Measurements from ENCODE around the gene CDCA7. TPM values are rescaled to one million over a fixed set of nuclear protein-coding genes. Genes with fewer than 3 reads are reported as not detected.

CDCA7 gene
- total and polyA plus RNA-seq, 2 of the 13 experiments (the other 11 are each of a cell fraction or from before 2014, with no cell fraction given): 46.2 to 57.8 TPM

- H3K9me3 ChIP-seq (ENCODE audit: low read length): peaks cover 2% of the 10 kb centered on the region
- FAIRE-seq (no peak), DNase-seq (ENCODE audit: low spot score) (no peak), ATAC-seq (no peak)
- no peaks in the 10 kb centered on the region for H3K79me2 ChIP-seq (ENCODE audit: insufficient read depth, low read length)
- no peak overlapping the region for H3K4me2 ChIP-seq (ENCODE audit: low read depth, low read length)
- intact Hi-C loops (cut with micrococcal nuclease; ENCODE audit: unreplicated experiment) (no loop called here), in situ Hi-C loops (cut with HindIII; ENCODE audit: extremely low pct_ligation_motif_present, low pct_unique_long_range_greater_than_20kb) (no loop called here)
- ChIA-PET CTCF (ENCODE audit: low intra/inter-chr PET ratio, low total read pairs) (no interaction called here), POLR2A (no interaction called here)
- H3K4me1 ChIP-seq (ENCODE audit: insufficient read depth, low read length): no peaks in the 10 kb centered on the region
- peaks cover 0 to 18% of the 10 kb centered on the region in 2 experiments; a peak in 1 of 5 replicates for H3K27me3 ChIP-seq (ENCODE audit: control insufficient read depth in 1 of 2, insufficient read depth in 2 of 2, low read length in 2 of 2)
- BruUV-seq (replicated peaks): no TSS peak
- WGBS (ENCODE audit: low lambda C conversion rate): 0% methylated on average over 2 of the region's 2 CpGs
- H3K9ac ChIP-seq (ENCODE audit: insufficient read depth, low read depth, low read length): no peak overlapping the region
- H3K36me3 ChIP-seq (replicated peaks in 1 of 2; ENCODE audit: control insufficient read depth in 1 of 2, insufficient read depth in 2 of 2, low read length in 2 of 2): no peaks in the 10 kb centered on the region
- TF ChIP-seq U2AF2 (IDR thresholded peaks at IDR 0.05; ENCODE audit: low read depth, low read length) (no peak), MAFF (IDR thresholded peaks at IDR 0.05; ENCODE audit: low read depth, low read length) (peak; percentile 11; the same call in 1 of the 2 replicates)
- no peak overlapping the region for H3K27ac ChIP-seq (ENCODE audit: extremely low read length, insufficient read depth, low read length)
- no peaks in the 10 kb centered on the region for H4K20me1 ChIP-seq (ENCODE audit: insufficient read depth, low read length)
- H3K4me3 ChIP-seq (replicated peaks in 1 of 3; ENCODE audit: insufficient read depth in 1 of 3, low read depth in 2 of 3, low read length in 3 of 3): no peak overlapping the region
- H2AFZ ChIP-seq (ENCODE audit: low read length): no peak overlapping the region
Observed at GRCh38 chr2:173305303-173305702, 49.4 kb upstream of the CDCA7 start.

- H3K4me3 ChIP-seq (replicated peaks in 1 of 3; ENCODE audit: insufficient read depth in 1 of 3, low read depth in 2 of 3, low read length in 3 of 3): no peak overlapping the region
- FAIRE-seq (no peak), ATAC-seq (no peak), DNase-seq (ENCODE audit: low spot score) (no peak)
- intact Hi-C loops (cut with micrococcal nuclease; ENCODE audit: unreplicated experiment) (no loop called here), in situ Hi-C loops (cut with HindIII; ENCODE audit: extremely low pct_ligation_motif_present, low pct_unique_long_range_greater_than_20kb) (no loop called here)
- WGBS (ENCODE audit: low lambda C conversion rate): 29% methylated on average over 4 of the region's 4 CpGs
- no peaks in the 10 kb centered on the region for H3K4me1 ChIP-seq (ENCODE audit: insufficient read depth, low read length)
- no TSS peak for BruUV-seq (replicated peaks)
- CTCF ChIA-PET (ENCODE audit: low intra/inter-chr PET ratio, low total read pairs): no interaction called here
- no peak overlapping the region for H3K4me2 ChIP-seq (ENCODE audit: low read depth, low read length)
- H3K36me3 ChIP-seq (replicated peaks in 1 of 2; ENCODE audit: control insufficient read depth in 1 of 2, insufficient read depth in 2 of 2, low read length in 2 of 2): no peaks in the 10 kb centered on the region
- H3K9ac ChIP-seq (ENCODE audit: insufficient read depth, low read depth, low read length): no peak overlapping the region
- peaks cover 0 to 18% of the 10 kb centered on the region in 2 experiments; a peak in 1 of 5 replicates for H3K27me3 ChIP-seq (ENCODE audit: control insufficient read depth in 1 of 2, insufficient read depth in 2 of 2, low read length in 2 of 2)
- no peaks in the 10 kb centered on the region for H3K79me2 ChIP-seq (ENCODE audit: insufficient read depth, low read length)
- no peaks in the 10 kb centered on the region for H3K9me3 ChIP-seq (ENCODE audit: low read length)
- POLR2A ChIA-PET: no interaction called here
- H2AFZ ChIP-seq (ENCODE audit: low read length): no peak overlapping the region
- H4K20me1 ChIP-seq (ENCODE audit: insufficient read depth, low read length): no peaks in the 10 kb centered on the region
- no peak overlapping the region for H3K27ac ChIP-seq (ENCODE audit: extremely low read length, insufficient read depth, low read length)
- no peak for TF ChIP-seq NONO (IDR thresholded peaks at IDR 0.05)
- no peak for TF ChIP-seq NONO (CRISPR knock-in tag; conservative IDR thresholded peaks at IDR 0.05)
- no peak for TF ChIP-seq ZNF543 (CRISPR knock-in tag; IDR thresholded peaks at IDR 0.05)
- no peak for TF ChIP-seq ZNF513 (CRISPR knock-in tag; conservative IDR thresholded peaks at IDR 0.05)
- no peak for TF ChIP-seq ZNF382 (CRISPR knock-in tag; IDR thresholded peaks at IDR 0.05; ENCODE audit: borderline replicate concordance)
- TF ChIP-seq ZNF609 (CRISPR knock-in tag; IDR thresholded peaks at IDR 0.05; ENCODE audit: borderline replicate concordance): no peak
- no peak for TF ChIP-seq ZSCAN21 (CRISPR knock-in tag; IDR thresholded peaks at IDR 0.05; ENCODE audit: borderline replicate concordance)
- TF ChIP-seq RORA (CRISPR knock-in tag; IDR thresholded peaks at IDR 0.05): no peak
- no peak for TF ChIP-seq IRF2 (CRISPR knock-in tag; IDR thresholded peaks at IDR 0.05)
- TF ChIP-seq ZBTB26 (CRISPR knock-in tag; IDR thresholded peaks at IDR 0.05; ENCODE audit: borderline replicate concordance): no peak
Observed at GRCh38 chr2:173307293-173307692, 47.4 kb upstream of the CDCA7 start.

Measured in HepG2 (cell line).